Measurements from ENCODE around the gene RBM4B.

The RBM4B gene

GRCh38 chr11:66629356-66629755, 48.3 kb downstream of the RBM4B start:
- no peak overlapping the region for H4K8ac ChIP-seq (ENCODE audit: low read depth, low read length)
- H3K79me1 ChIP-seq (ENCODE audit: low read length) = no peaks in the 10 kb centered on the region
- H2AFZ ChIP-seq (ENCODE audit: insufficient read depth, low read length, poor library complexity) = no peak overlapping the region
- H2BK120ac ChIP-seq (ENCODE audit: insufficient read depth, low read length, poor library complexity) = no peak overlapping the region
- no peak overlapping the region for H3K23ac ChIP-seq (ENCODE audit: low read length)
- H3K4me2 ChIP-seq (ENCODE audit: low read length) = no peak overlapping the region
- no peak overlapping the region for H2AK5ac ChIP-seq (ENCODE audit: low read length)
- DNase-seq = no peak
- H3K27me3 ChIP-seq (ENCODE audit: insufficient read depth, low read length) = no peaks in the 10 kb centered on the region
- H3K9ac ChIP-seq (ENCODE audit: low read length) = no peak overlapping the region
- no peak overlapping the region for H3K27ac ChIP-seq (ENCODE audit: low read depth, low read length)
- H3K9me3 ChIP-seq (ENCODE audit: insufficient read depth, low read depth, low read length) = peaks cover 2% of the 10 kb centered on the region
- H4K12ac ChIP-seq (ENCODE audit: low read depth, low read length) = no peak overlapping the region
- no peak overlapping the region for H3K4me3 ChIP-seq (ENCODE audit: low read depth, low read length)
- H4K91ac ChIP-seq (ENCODE audit: low read depth, low read length) = no peak overlapping the region
- no peak overlapping the region for H3K14ac ChIP-seq (ENCODE audit: low read length)
- H3K4ac ChIP-seq (ENCODE audit: low read depth, low read length) = peak overlapping the region; percentile 47
- no CpG with 5 or more reads among the region's 2 CpGs for WGBS (ENCODE audit: extremely low coverage, insufficient coverage, insufficient read length)
- no peak overlapping the region for H2BK5ac ChIP-seq (ENCODE audit: low read depth, low read length, poor library complexity)
- H3K79me2 ChIP-seq (ENCODE audit: control insufficient read depth, insufficient read depth, low read length, poor library complexity) = peaks cover 16% of the 10 kb centered on the region
- no peak overlapping the region for H3K18ac ChIP-seq (ENCODE audit: low read length)
- peaks cover 55 to 65% of the 10 kb centered on the region in 2 experiments for H3K36me3 ChIP-seq (ENCODE audit: control insufficient read depth in 1 of 2, insufficient read depth in 2 of 2, low read length in 2 of 2)
- no peaks in the 10 kb centered on the region for H3K4me1 ChIP-seq (ENCODE audit: control insufficient read depth in 1 of 2, insufficient read depth in 2 of 2, low read length in 2 of 2)
- no peak overlapping the region for H2BK12ac ChIP-seq (ENCODE audit: low read length)

GRCh38 chr11:66628061-66628603, 49.6 kb downstream of the RBM4B start:
- no peak overlapping the region for H2BK12ac ChIP-seq (ENCODE audit: low read length)
- peaks cover 2% of the 10 kb centered on the region for H3K9me3 ChIP-seq (ENCODE audit: insufficient read depth, low read depth, low read length)
- no peak overlapping the region for H3K23ac ChIP-seq (ENCODE audit: low read length)
- no peak overlapping the region for H3K18ac ChIP-seq (ENCODE audit: low read length)
- H3K9ac ChIP-seq (ENCODE audit: low read length) = no peak overlapping the region
- no peak overlapping the region for H3K4me2 ChIP-seq (ENCODE audit: low read length)
- no peak overlapping the region for H2AK5ac ChIP-seq (ENCODE audit: low read length)
- H3K27ac ChIP-seq (ENCODE audit: low read depth, low read length) = no peak overlapping the region
- peaks cover 22% of the 10 kb centered on the region for H3K79me2 ChIP-seq (ENCODE audit: control insufficient read depth, insufficient read depth, low read length, poor library complexity)
- H3K36me3 ChIP-seq (ENCODE audit: control insufficient read depth in 1 of 2, insufficient read depth in 2 of 2, low read length in 2 of 2) = peaks cover 56 to 72% of the 10 kb centered on the region in 2 experiments
- DNase-seq = no peak
- no peak overlapping the region for H4K12ac ChIP-seq (ENCODE audit: low read depth, low read length)
- H2AFZ ChIP-seq (ENCODE audit: insufficient read depth, low read length, poor library complexity) = no peak overlapping the region
- H3K79me1 ChIP-seq (ENCODE audit: low read length) = no peaks in the 10 kb centered on the region
- peak overlapping the region; percentile 72 for H3K4ac ChIP-seq (ENCODE audit: low read depth, low read length)
- no peak overlapping the region for H3K4me3 ChIP-seq (ENCODE audit: low read depth, low read length)
- no peaks in the 10 kb centered on the region for H3K27me3 ChIP-seq (ENCODE audit: insufficient read depth, low read length)
- peaks cover 0 to 2% of the 10 kb centered on the region in 2 experiments for H3K4me1 ChIP-seq (ENCODE audit: control insufficient read depth in 1 of 2, insufficient read depth in 2 of 2, low read length in 2 of 2)
- no peak overlapping the region for H2BK120ac ChIP-seq (ENCODE audit: insufficient read depth, low read length, poor library complexity)
- H3K14ac ChIP-seq (ENCODE audit: low read length) = no peak overlapping the region
- no CpG with 5 or more reads among the region's 7 CpGs for WGBS (ENCODE audit: extremely low coverage, insufficient coverage, insufficient read length)
- H4K91ac ChIP-seq (ENCODE audit: low read depth, low read length) = no peak overlapping the region
- no peak overlapping the region for H2BK5ac ChIP-seq (ENCODE audit: low read depth, low read length, poor library complexity)
- H4K8ac ChIP-seq (ENCODE audit: low read depth, low read length) = no peak overlapping the region

GRCh38 chr11:66626926-66627325, 50.8 kb downstream of the RBM4B start:
- no peak overlapping the region for H3K23ac ChIP-seq (ENCODE audit: low read length)
- H4K91ac ChIP-seq (ENCODE audit: low read depth, low read length) = no peak overlapping the region

GRCh38 chr11:66626382-66626781, 51.3 kb downstream of the RBM4B start:
- Histone ChIP-seq H3K4me2 (ENCODE audit: low read length) (no peak overlapping the region), H4K12ac (ENCODE audit: low read depth, low read length) (no peak overlapping the region), H3K4ac (ENCODE audit: low read depth, low read length) (peak overlapping the region; percentile 41), H4K8ac (ENCODE audit: low read depth, low read length) (no peak overlapping the region), H3K4me1 (ENCODE audit: control insufficient read depth in 1 of 2, insufficient read depth in 2 of 2, low read length in 2 of 2) (peaks cover 0 to 3% of the 10 kb centered on the region in 2 experiments), H4K91ac (ENCODE audit: low read depth, low read length) (no peak overlapping the region), H3K14ac (ENCODE audit: low read length) (no peak overlapping the region), H3K79me1 (ENCODE audit: low read length) (no peaks in the 10 kb centered on the region), H3K9me3 (ENCODE audit: insufficient read depth, low read depth, low read length) (peaks cover 2% of the 10 kb centered on the region), H2BK5ac (ENCODE audit: low read depth, low read length, poor library complexity) (no peak overlapping the region), H3K9ac (ENCODE audit: low read length) (no peak overlapping the region), H3K27ac (ENCODE audit: low read depth, low read length) (no peak overlapping the region), H2AFZ (ENCODE audit: insufficient read depth, low read length, poor library complexity) (no peak overlapping the region), H2AK5ac (ENCODE audit: low read length) (no peak overlapping the region), H3K4me3 (ENCODE audit: low read depth, low read length) (no peak overlapping the region), H3K23ac (ENCODE audit: low read length) (no peak overlapping the region), H3K18ac (ENCODE audit: low read length) (no peak overlapping the region), H3K79me2 (ENCODE audit: control insufficient read depth, insufficient read depth, low read length, poor library complexity) (peaks cover 29% of the 10 kb centered on the region), H2BK12ac (ENCODE audit: low read length) (no peak overlapping the region), H2BK120ac (ENCODE audit: insufficient read depth, low read length, poor library complexity) (no peak overlapping the region), H3K27me3 (ENCODE audit: insufficient read depth, low read length) (no peaks in the 10 kb centered on the region), H3K36me3 (ENCODE audit: control insufficient read depth in 1 of 2, insufficient read depth in 2 of 2, low read length in 2 of 2) (peaks cover 53 to 74% of the 10 kb centered on the region in 2 experiments)
- WGBS (ENCODE audit: extremely low coverage, insufficient coverage, insufficient read length) = no CpG with 5 or more reads among the region's 25 CpGs
- no peak for DNase-seq

More at GRCh38 chr11:66626926-66627325, 50.8 kb downstream of the RBM4B start:
- Histone ChIP-seq H2BK12ac (ENCODE audit: low read length) (no peak overlapping the region), H3K9me3 (ENCODE audit: insufficient read depth, low read depth, low read length) (peaks cover 2% of the 10 kb centered on the region), H2BK5ac (ENCODE audit: low read depth, low read length, poor library complexity) (no peak overlapping the region), H3K27me3 (ENCODE audit: insufficient read depth, low read length) (no peaks in the 10 kb centered on the region), H4K8ac (ENCODE audit: low read depth, low read length) (no peak overlapping the region), H3K4me1 (ENCODE audit: control insufficient read depth in 1 of 2, insufficient read depth in 2 of 2, low read length in 2 of 2) (peaks cover 0 to 3% of the 10 kb centered on the region in 2 experiments), H4K12ac (ENCODE audit: low read depth, low read length) (no peak overlapping the region), H3K27ac (ENCODE audit: low read depth, low read length) (no peak overlapping the region), H2BK120ac (ENCODE audit: insufficient read depth, low read length, poor library complexity) (no peak overlapping the region), H3K79me1 (ENCODE audit: low read length) (no peaks in the 10 kb centered on the region), H3K9ac (ENCODE audit: low read length) (no peak overlapping the region), H3K18ac (ENCODE audit: low read length) (no peak overlapping the region), H2AK5ac (ENCODE audit: low read length) (no peak overlapping the region), H3K14ac (ENCODE audit: low read length) (no peak overlapping the region), H3K36me3 (ENCODE audit: control insufficient read depth in 1 of 2, insufficient read depth in 2 of 2, low read length in 2 of 2) (peaks cover 55 to 74% of the 10 kb centered on the region in 2 experiments), H3K4ac (ENCODE audit: low read depth, low read length) (peak overlapping the region; percentile 66), H3K4me2 (ENCODE audit: low read length) (no peak overlapping the region), H3K4me3 (ENCODE audit: low read depth, low read length) (no peak overlapping the region), H3K79me2 (ENCODE audit: control insufficient read depth, insufficient read depth, low read length, poor library complexity) (peaks cover 29% of the 10 kb centered on the region), H2AFZ (ENCODE audit: insufficient read depth, low read length, poor library complexity) (no peak overlapping the region)
- no peak for DNase-seq
- WGBS (ENCODE audit: extremely low coverage, insufficient coverage, insufficient read length) = no CpG with 5 or more reads among the region's 7 CpGs

Data from trophoblast cell (in vitro differentiated cells and primary cell).